Body of pancreas (tissue), 4 donors: Measurements from ENCODE around the gene BRF1.

Experiments
- CTCF ChIP-seq, 7 experiments: fragments of 450-650 bp in 4 of 7; fragments of 200-600 bp in 3 of 7; sonication (generic) in 3 of 7; IDR thresholded peaks; one replicate each; pipeline ENCODE4 v1.5.1; 2016 to 2019; ENCODE audit warnings: antibody characterized with exemption in 7 of 7
- POLR2A ChIP-seq, 3 donors: fragments of 450-650 bp; IDR thresholded peaks; one replicate each; pipeline ENCODE4 v1.6.1; 2016; ENCODE audit warnings: antibody characterized with exemption in 3 of 3, mild to moderate bottlenecking in 2 of 3

- TF ChIP-seq CTCF (IDR thresholded peaks at IDR 0.05) = no peak
- no peak for TF ChIP-seq POLR2A (IDR thresholded peaks at IDR 0.05)
Measured at GRCh38 chr14:105250008-105250366, 50.8 kb downstream of the BRF1 start.
